ENCODE results near the gene ECHDC1. TPM values are rescaled to one million over a fixed set of nuclear protein-coding genes. Genes with fewer than 3 reads are reported as not detected.

Gene ECHDC1, protein sequence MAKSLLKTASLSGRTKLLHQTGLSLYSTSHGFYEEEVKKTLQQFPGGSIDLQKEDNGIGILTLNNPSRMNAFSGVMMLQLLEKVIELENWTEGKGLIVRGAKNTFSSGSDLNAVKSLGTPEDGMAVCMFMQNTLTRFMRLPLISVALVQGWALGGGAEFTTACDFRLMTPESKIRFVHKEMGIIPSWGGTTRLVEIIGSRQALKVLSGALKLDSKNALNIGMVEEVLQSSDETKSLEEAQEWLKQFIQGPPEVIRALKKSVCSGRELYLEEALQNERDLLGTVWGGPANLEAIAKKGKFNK
- 10 to 100 TPM; 54.4 to 85.6 TPM for total RNA-seq

DNA sequence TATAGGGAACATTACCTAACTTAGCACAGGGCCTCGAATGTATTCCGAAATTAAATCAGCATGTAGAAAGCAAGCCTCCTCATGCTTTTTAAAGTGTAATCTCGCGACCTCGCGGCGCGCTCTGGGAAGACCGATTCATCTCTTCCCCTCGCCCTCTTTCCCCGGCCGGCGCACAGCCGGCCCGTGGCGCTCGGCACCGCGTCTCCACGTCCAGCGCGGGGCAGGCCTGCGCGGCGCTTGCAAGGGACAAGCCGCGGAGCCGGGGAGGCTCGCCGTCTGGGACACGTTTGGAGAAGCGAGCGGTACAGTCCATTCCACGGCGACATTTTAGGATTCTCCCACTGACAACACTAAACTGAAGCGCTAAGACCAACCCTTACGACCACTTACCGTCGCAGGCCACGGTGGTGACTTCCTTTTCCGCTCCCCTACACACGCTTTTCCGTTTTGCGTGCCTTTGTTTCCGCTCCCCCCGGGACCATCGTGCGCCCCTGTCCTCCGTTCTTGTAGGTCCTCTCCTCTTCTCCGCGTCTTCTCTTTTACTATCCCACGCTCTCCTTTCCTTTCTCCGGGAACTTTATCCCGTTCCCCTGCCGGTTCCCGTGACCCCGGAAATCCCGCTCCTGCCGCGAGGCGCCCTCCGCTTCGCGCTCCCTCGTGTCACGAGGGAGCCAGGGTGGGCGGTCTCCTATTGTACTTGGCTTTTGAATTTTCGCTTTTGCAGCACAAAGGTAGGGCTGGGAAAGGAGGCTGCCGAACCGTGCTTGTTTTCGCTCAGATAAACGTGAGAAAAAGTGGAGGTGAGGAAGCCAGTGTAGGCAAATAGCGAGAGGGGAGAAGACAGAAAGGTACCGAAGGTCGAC, at the start of gene ECHDC1:
TSS of gene ECHDC1 (minus strand) at position 664 of the 863 bp plus-strand sequence. CDS start 12,581 bp downstream, outside the sequence.

DNA sequence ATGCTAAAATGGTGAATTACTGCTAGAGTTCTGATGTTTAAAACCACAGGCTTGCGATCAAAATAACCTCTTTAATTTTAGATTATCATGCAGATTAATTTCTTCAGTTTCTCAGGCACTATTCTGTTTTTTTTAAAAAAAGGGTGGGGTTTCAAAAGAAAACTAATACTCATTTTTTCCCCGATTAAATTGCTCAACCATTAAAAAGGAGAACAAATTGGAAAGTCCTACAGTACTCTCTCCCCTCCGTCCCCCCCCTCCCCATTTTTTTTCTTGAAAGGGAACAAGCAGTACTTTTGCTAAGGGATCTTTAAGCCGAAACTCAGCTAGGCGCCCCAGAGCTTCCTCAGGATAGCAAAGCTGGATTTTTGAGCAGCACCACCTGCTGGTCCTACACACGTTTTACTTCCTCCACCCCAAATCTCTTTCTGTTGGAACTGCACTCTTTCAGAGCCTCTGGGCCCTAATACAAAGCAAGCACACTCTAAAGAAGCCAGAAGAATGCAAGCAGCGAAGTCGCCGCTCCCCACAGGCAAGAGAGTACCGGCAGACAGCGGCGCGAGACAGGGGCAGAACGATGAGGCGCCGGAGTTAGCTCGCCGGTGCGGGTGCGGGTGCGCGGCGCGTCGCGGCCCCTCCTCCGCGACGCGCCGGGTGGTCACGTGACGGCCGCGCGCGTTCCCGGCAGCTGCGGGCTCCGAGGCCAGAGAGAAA, 77.1 kb downstream of the ECHDC1 start, which contains the start of gene RNF146:
TSS of gene RNF146 (plus strand) at position 687 of the 714 bp plus-strand sequence. CDS start 13,475 bp downstream, outside the sequence.

Small RNAs within 50 kb of the gene (small RNA-seq; reads per million reads assigned to genes)
- gene RNA5SP217, result 0 reads per million in 2 donors

Other genes starting within 250 kb of the ECHDC1 start
- gene RSPO3, start 224.9 kb downstream of the ECHDC1 start, total RNA-seq, result under 1 TPM in 1 of 2 donors, not detected in 1; 0.67 TPM
- 10 to 100 TPM; 26.6 to 34.8 TPM for gene RNF146, start 76.7 kb downstream of the ECHDC1 start, total RNA-seq
- gene KIAA0408, start 115.8 kb upstream of the ECHDC1 start, total RNA-seq, result 1 to 10 TPM; 1.7 to 3.8 TPM
- gene C6orf58, start 233.6 kb upstream of the ECHDC1 start, total RNA-seq, result 1 to 10 TPM in 1 of 2 donors, under 1 TPM in 1; under 0.01 to 3.8 TPM